IPS DF 4.7 (cell line): ENCODE results near the gene TBCB.
"Not testable (repeated sequence)": the region's sequence is repeated elsewhere in the genome, so short reads cannot be mapped to it uniquely, and the experiment has no call there.

Experiments
- DNase-seq: peaks from one replicate; pipeline ENCODE4 v3.0.0-alpha.2; 2013; ENCODE audit warnings: low spot score; ENCODE audit errors: extremely low read depth

Gene TBCB

DNA sequence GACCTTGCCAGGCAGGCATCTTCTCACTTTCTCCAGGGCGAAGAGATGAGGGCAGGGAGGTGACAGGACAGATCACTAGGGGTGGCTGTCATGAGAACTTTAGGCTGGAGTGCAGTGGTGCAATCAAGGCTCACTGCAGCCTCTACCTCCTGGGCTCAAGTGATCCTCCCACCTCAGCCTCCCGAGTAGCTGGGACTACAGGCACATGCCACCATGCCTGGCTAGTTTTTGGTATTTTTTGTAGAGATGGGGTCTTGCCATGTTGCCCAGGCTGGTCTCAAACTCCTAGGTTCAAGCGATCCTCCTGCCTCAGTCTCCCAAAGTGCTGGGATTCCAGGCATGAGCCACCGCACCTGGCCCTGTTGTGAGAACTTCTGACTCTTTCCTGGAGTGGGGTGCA, 19.6 kb downstream of the TBCB start:
- not testable (repeated sequence) for DNase-seq

DNA sequence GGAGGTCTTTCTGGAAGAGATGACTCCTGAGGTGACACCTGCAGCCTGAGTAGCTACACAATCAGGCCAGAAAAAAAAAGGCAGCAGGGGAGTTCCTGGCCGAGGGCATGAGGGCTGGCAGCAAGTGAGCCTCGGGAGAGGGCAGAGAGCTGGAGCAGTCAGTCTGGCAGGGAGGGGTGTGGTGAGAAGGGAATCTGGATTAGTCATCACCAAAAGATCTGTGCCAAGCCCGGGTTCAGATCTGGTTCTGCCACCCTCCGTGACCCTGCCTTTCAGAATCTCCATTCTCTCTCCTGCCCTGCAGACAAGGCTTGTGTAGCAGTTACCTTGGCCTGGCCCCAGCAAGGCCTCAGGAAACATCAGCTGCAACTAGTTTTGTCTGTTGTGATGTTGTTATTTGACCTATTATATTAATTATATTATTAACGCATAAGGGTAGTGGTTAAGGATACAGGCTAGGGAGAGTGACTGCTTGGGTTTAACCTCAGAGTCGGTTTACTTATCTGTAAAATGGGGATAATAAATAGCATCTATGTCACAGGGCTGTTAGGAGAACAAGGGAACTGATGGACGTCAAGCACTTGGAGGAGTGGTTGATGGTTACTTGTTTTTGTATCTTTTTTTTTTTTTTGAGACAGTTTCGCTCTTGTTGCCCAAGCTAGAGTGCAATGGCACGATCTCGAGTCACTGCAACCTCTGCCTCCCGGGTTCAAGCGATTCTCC, 21.9 kb downstream of the TBCB start:
- no peak for DNase-seq

DNA sequence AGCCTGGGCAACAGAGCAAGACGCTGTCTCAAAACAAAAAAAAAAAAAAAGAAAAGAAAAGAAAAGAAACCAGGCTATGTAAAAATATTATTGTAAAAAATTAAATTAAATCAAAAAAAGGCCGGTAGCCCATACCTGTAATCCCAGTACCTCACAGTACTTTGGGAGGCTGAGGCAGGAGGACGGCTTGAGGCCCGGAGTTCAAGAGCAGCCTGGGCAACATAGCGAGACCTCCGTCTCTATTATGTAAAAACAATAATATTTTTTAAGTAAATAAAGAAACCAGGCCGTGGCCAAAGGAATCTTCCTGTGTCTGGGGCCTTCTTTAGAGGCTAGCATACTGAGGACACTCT, 23.8 kb downstream of the TBCB start:
- DNase-seq, result no peak

DNA sequence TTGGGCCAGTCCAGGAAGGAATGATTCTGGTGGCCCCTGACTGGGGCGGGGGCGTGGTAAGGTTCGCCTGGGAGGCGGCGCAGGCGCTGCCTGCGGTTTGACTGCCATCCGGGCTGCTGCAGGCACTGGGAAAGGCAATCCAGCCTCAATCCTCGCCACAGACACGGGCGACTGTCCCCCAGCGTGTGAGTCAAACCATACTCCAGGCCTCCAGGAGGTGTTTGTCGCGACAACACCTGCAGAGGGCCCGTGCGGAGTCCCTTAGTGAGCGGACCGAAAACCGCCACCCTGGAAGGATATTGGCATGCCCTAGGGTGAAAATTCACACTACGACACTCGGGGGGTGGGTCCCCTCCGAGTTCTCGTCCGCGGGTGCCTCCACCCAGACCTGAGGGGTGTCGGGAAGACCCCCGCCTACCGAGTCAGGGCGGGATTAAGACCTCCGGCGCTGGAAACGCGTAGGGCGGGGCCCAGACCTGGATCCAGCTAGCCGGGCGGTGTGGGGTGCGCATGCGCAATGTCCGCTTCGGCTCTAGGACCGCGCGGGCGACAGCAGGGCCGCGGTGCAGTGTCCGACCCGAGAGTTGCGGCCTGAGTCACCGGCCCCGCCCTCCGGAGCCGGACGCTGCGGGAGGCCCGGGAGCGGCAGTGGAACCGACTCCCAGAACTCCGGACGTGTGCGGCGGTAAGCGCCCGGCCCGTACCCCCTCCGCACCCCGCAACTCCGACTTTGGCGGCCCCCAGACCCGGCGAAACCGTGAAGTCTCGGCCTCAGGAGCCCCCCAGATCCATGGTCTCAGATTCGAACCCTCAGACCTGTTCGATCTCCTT, 24.4 kb downstream of the TBCB start, which contains the start of gene CAPNS1:
Gene CAPNS1 (plus strand): TSS at position 594 of the 831 bp plus-strand sequence. CDS start 946 bp downstream, outside the sequence.
- no peak for DNase-seq

DNA sequence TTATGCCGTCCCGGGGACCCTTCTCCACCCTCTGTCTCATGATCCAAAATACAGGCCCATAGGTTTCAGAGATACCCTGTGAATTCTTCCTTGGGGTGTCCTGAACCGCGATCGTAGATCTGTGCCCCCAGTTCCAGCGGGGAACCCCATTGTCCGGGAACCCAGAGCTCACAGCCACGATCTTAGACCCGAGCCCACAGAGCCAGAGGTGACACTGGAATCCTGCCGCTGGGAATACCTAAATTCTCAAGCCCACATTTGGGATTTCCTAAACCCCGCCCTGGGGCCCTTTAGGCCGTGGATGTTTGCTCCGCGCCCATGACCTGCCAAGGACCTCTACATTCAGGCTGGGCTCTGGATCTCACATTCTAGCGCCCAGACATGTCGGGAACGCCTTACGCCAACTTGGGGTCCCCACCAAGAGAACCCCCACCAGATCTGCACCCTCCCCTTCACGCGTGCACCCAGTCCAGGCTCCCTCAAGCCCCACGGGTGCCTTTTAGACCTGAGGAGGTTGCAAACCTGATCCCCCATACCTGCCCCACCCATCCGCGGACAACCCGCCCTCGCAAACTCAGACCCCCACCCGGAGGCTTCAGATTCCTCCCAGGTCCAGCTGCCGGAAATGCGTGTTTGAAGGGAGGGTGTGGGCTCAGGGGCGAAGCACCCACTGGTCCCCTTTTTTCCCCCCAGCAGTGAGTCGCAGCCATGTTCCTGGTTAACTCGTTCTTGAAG, 25.2 kb downstream of the TBCB start:
- no peak for DNase-seq

DNA sequence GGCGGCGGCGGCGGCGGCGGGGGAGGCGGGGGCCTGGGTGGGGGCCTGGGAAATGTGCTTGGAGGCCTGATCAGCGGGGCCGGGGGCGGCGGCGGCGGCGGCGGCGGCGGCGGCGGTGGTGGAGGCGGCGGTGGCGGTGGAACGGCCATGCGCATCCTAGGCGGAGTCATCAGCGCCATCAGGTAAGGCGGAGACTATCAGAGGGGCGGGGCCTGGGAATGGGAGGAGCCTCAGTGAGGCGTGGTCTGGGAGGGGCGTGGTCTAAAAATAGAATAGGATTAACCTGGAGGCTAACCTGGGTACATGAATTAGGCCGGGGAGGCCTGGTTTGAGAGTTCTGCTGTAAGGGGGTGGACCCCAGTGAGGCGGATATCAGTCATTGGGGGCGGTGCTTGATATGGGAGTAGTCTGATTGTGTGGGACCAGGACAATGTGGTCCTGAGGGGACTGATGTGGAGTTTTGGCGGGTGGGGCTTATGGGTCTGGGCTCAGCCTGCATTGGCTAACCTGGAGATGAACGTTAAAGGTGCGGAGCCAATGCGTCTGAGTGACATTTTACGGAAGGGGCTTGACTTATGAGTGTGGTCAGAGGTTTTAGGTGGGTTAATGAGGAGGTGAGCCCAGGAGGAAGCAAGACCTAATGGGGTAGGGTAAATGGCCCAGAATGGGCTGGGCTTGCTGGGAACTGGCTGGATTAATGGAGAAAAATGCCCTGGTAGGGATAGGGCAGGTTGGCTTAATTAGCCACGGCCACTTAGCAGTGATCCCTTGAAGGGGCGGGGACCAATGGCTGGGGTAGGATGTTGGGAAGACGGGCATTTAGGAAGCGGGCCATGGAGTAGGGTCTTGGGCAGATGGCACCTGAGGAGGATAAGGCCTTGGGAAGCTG, 26.0 kb downstream of the TBCB start:
- DNase-seq, result peak; percentile 88

DNA sequence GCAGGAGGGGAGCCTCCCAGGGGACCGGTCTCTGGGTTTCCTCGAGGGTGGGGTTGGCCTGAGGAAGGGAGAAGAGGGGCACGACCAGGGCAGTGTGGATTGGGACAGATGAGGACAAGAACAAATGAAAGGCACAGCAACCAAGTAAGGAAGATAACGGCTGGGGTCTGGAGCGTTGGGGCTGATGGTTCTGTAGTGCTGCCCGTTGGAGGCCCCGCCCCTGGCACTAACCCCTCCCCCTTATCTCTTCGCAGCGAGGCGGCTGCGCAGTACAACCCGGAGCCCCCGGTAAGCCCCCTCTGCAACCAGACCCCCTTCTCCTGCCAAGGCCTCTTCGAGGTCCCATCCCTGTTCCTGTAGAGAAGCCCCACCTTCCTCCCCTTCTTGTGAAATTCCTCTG, 26.8 kb downstream of the TBCB start:
- DNase-seq, result no peak

DNA sequence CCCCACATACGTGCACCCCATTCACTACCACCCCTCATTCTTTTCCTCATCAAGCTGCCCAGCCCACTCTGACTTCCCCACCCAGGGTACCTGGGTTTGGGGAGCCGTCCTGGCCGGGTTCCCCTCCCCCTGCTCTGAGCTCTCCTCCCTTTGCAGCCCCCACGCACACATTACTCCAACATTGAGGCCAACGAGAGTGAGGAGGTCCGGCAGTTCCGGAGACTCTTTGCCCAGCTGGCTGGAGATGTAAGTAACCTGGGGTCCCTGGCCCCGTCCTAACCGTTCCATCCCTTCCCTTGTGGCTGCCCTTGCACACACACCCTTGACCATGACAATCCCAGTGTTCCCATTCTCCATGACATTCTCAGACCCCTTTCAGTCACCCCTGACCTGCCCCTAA, 27.2 kb downstream of the TBCB start:
- no peak for DNase-seq

DNA sequence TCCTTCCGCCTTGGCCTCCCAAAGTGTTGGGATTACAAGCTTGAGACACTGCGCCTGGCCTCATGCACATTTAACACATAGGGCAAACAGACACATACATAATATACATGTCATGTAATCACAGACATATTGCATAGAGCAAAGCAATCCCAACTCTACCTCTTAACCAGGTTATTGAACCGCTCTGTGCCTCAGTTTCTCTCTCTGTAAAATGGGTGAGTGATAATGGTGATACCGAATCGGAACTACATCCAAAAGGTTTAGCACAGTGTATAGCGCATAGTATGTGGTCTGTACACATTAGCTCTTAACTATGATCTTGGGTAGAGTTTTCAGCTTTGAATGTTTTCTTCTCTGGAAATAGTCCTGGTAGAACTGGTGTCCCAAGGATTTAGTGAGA, 29.4 kb downstream of the TBCB start:
- DNase-seq, result no peak

DNA sequence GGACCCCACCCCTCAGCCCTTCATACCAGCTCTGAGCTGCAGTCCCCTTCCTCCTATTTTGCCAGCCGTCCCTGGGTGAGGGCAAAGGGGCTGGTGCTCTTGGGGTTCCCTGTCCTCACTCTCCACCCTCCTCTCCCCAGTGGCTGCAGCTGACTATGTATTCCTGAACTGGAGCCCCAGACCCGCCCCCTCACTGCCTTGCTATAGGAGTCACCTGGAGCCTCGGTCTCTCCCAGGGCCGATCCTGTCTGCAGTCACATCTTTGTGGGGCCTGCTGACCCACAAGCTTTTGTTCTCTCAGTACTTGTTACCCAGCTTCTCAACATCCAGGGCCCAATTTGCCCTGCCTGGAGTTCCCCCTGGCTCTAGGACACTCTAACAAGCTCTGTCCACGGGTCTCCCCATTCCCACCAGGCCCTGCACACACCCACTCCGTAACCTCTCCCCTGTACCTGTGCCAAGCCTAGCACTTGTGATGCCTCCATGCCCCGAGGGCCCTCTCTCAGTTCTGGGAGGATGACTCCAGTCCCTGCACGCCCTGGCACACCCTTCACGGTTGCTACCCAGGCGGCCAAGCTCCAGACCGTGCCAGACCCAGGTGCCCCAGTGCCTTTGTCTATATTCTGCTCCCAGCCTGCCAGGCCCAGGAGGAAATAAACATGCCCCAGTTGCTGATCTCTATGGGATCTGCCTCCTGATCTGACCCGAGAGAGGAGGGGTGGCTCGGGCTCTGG, 34.6 kb downstream of the TBCB start:
- DNase-seq, result no peak

DNA sequence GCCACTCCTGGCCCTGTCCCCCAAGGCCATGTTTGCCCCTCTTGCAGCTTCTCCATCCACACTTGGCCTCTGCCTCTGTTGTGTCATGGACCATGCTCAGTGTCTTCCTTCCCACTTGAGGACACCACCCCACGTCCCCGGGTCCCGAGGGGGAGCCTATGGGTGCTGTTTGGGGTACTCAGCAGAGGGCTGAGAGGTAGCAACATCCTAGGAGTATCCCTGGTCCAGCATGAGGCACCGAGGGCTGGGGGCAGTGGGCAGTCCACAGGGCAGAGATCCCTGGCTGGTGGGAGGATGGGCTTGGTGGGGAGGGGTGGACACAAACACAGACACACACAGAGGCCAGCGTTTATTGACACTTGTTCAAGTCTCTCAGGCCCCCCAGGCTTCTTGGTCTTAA, 35.3 kb downstream of the TBCB start:
- no peak for DNase-seq

DNA sequence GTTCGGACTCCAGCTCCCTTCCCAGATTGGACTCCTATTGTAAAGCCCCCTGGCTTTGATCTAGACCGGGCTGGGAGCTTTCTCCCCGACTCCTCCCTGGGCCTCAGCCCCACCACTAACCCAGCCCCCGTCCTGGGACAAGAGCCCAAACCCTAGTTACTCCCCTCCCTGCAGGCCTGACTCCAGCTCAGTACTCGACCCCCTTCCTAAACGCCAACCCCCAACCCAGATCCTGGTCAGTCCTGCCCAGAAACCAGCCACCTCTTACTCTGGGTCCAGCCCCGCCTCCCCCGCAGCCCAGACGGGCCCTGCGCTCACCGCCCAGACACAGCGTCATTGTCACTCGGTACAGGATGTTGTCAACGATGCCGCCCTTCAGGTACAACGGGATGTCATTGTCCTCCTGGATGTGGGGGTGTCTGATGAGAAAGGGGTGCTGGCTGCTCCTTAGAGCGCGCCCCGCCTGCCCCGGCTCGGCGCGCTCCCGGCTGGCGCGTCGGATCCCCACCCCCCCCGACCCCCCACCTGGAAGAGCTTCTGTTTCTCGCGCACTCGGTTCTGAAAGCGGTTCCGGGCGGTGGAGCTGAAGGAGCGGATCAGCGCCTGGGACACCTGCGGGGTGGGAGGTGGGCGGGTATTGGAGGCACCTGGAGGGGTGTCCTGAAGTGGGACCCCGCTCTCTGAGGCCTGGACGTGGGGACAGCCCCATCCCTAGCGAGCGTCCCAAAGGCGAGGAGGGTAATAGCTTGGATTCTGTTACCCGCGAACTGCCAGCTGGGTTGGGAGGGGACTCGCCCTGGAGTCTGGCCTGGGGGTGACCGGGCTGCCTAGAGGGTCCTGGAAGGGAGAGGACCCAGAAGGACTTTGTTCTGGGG, 36.1 kb downstream of the TBCB start:
- DNase-seq, result no peak

DNA sequence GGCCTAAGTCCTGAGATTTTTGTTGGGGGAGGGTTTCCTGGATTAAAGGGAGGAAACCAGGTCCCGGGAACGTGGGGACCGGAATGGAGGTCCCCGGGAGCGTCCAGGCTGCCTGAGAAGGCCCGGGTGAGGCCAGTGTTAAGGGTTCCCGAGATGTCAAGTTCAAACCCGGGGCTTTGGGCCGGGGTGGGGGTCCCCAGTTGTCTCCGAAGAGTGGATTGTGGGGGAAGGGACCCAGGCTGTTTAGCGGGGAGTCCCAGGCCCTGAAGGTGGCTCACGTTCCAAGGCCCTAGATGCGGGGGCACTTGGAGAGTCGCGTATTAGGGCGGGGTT, 36.7 kb downstream of the TBCB start:
- no peak for DNase-seq

DNA sequence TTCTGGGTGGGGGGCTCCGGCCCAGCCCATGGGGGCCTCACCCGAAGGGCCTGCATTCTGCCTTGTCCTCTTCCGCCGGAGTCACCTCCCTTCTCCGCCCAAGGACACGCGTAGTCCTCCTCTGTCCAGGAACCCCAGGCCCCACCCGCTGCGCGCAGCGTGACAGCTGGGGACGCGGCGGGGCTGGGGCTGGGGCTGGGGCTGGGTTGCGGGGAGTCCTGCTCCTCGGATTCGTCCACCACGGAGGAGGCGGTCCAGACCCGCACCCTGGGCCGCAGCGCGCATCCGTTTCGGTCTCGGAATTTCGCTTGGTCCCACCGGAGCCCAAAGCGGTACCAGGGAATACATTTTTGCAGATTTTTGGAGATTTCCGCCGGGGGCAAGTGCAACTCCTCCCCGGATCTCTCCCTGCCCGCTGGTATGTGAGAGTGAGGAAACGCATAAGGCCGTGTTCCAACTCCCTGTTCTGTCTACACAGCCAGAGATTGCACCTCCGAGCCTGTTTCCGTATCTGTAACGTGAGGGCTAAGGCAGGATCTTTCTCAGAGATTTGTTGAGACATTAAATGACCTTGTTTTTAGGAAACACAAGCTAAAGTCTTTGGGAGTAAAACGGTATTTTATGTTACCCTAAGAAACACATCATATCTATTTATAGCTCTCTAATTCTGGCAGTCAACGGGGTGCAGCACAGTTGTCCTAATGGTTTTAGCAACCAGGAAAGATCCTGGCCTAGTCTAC, 37.3 kb downstream of the TBCB start, which contains the start of gene COX7A1:
Gene COX7A1 (minus strand): TSS at position 96 of the 740 bp plus-strand sequence. CDS start 40 bp downstream, at position 56.
- DNase-seq, result no peak

DNA sequence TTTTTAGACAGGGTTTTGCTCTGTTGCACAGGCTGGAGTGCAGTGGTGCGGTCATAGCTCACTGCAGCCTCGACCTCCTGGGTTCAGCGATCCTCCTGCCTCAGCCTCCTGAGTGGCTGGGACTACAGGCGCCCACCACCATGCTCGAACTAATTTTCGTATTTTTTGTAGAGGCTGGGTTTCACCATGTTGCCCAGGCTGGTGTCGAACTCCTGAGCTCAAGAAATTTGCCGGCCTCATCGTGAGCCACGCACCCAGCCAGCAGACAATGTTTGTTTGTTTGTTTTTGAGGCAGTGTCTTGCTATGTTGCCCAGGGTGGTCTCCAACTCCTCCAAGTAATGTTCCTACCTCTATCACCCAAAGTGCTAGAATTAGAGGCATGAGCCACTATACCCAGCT, 37.9 kb downstream of the TBCB start:
- DNase-seq, result no peak

DNA sequence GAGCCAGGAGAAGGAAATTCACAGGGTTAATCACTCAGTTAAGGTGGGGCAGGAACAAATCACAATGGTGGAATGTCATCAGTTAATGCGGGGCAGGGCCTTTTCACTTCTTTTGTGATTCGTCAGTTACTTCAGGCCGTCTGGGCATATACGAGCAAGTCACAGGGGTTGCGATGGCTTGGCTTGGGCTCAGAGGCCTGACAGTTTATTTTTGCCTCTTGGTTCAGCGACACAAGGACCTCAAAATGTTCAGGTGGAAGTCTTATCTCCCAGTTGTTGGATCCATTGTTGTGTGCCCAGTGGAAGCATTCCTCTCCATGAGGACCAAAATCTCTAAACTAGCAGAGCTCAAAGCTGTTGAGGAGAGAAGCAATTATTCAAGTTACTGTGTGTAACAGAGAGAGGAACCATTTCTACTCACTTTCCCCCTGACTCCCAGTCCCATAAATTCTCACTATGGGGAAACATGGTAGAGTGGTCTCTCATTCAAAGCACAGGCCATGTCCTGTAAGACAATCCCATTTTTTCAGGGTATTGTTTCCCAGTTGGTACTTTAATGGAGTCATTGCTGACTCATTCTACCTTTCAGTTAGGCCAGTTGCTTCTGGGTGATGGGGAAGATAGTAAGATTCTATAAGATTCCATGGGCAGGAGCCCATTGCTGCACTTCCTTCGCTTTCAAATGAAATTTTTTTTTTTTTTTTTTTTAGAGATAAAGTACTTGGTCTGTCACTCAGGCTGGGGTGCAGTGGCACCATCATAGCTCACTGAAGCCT, 45.7 kb downstream of the TBCB start:
- no peak for DNase-seq

DNA sequence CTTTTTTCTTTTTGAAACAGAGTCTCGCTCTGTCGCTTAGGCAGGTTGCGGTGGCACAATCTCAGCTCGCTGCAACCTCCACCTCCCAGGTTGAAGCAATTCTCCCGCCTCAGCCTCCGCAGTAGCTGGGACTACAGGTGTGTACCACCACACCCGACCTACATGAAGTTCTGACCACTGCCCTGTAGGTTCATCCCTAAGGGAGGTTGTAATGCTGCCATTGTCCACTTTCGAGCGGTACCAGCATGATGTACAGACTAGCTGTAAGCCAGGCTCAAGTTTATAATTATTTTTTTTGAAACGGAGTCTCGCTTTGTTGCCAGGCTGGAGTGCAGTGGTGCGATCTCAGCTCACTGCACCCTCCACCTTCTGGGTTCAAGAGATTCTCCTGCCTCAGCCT, 48.5 kb downstream of the TBCB start:
- no peak for DNase-seq
